Fibroblast of lung (primary cell): ENCODE measurements around the gene ELAVL1. TPM values are rescaled to one million over a fixed set of nuclear protein-coding genes. Genes with fewer than 3 reads are reported as not detected.

ENCODE experiments used
- DNase-seq, 2 donors: peaks; one replicate each; pipeline versions ENCODE4 v3.0.0 to v3.0.0-alpha.2; 2010; ENCODE audit warnings: low read depth in 2 of 2
- H2AFZ ChIP-seq: 2 replicates; pipeline ENCODE4 v1.5.1; 2012; ENCODE audit warnings: low read length, control low read depth, inconsistent platforms
- H3K27ac ChIP-seq: 2 replicates; pipeline ENCODE4 v1.5.1; 2011; ENCODE audit warnings: low read length, control low read depth; ENCODE audit not compliant: insufficient read depth
- H3K27me3 ChIP-seq: 2 replicates; pipeline ENCODE4 v1.5.1; 2011; ENCODE audit warnings: mild to moderate bottlenecking, low read length; ENCODE audit not compliant: control insufficient read depth, insufficient read depth
- H3K36me3 ChIP-seq: 2 replicates; pipeline ENCODE4 v1.5.1; 2011; ENCODE audit warnings: low read length; ENCODE audit not compliant: control insufficient read depth, insufficient read depth
- H3K4me1 ChIP-seq: 2 replicates; pipeline ENCODE4 v1.5.1; 2011; ENCODE audit warnings: low read length; ENCODE audit not compliant: control insufficient read depth, insufficient read depth; ENCODE audit errors: extremely low read depth
- H3K4me2 ChIP-seq: 2 replicates; pipeline ENCODE4 v1.5.1; 2011; ENCODE audit warnings: low read length, control low read depth; ENCODE audit not compliant: insufficient read depth; ENCODE audit errors: extremely low read depth
- H3K4me3 ChIP-seq, 4 experiments: fragments of 200-600 bp in 1 of 4; sonication (generic) in 1 of 4; replicated peaks in 1 of 4; 2 replicates each; pipeline ENCODE4 v1.5.1; 2011 to 2016; ENCODE audit warnings: low read length in 4 of 4, low read depth in 3 of 4, mild to moderate bottlenecking in 3 of 4, control low read depth in 2 of 4, inconsistent platforms in 1 of 4, mixed read lengths in 1 of 4; ENCODE audit not compliant: insufficient read depth in 1 of 4; ENCODE audit errors: control extremely low read depth in 1 of 4
- H3K79me2 ChIP-seq: 2 replicates; pipeline ENCODE4 v1.5.1; 2012; ENCODE audit warnings: mild to moderate bottlenecking, low read length, inconsistent platforms; ENCODE audit not compliant: control insufficient read depth, insufficient read depth
- H3K9ac ChIP-seq: 2 replicates; pipeline ENCODE4 v1.5.1; 2011; ENCODE audit warnings: mild to moderate bottlenecking, low read length, control low read depth; ENCODE audit not compliant: insufficient read depth
- H3K9me3 ChIP-seq: 2 replicates; pipeline ENCODE4 v1.5.1; 2012; ENCODE audit warnings: low read depth, low read length; ENCODE audit not compliant: control insufficient read depth, insufficient read depth
- H4K20me1 ChIP-seq: 2 replicates; pipeline ENCODE4 v1.5.1; 2011; ENCODE audit warnings: low read length; ENCODE audit not compliant: control insufficient read depth, insufficient read depth; ENCODE audit errors: extremely low read depth
- EZH2 ChIP-seq: IDR thresholded peaks from 2 replicates; pipeline ENCODE4 v1.5.1; 2012; ENCODE audit warnings: low read length, control low read depth, mild to moderate bottlenecking; ENCODE audit errors: missing control alignments
- polyA plus RNA-seq, 2 donors: library from polyadenylated mRNA; depleted of rRNA in 1 of 2; stranded (reverse) in 1 of 2; unstranded in 1 of 2; fragments of >200 nt; gene quantifications; 2 replicates each; pipeline ENCODE4 v1.2.1, GENCODE V29; 2011 to 2012; ENCODE audit warnings: missing spikeins in 1 of 2
- total RNA-seq: library from RNA; depleted of rRNA; stranded (reverse); fragments of >200 nt; gene quantifications from 2 replicates; pipeline ENCODE4 v1.2.1, GENCODE V29; 2014
- TF ChIP-seq, protein P1 (sequence below), 2 donors: IDR thresholded peaks in 1 of 2; conservative IDR thresholded peaks in 1 of 2; 1 replicate in 1 of 2; 2 replicates in 1 of 2; pipeline ENCODE4 v1.5.1; 2011 to 2012; ENCODE audit warnings: low read length in 2 of 2, control low read depth in 1 of 2, inconsistent platforms in 1 of 2, low read depth in 1 of 2, mild to moderate bottlenecking in 1 of 2

The ELAVL1 gene
- total and polyA plus RNA-seq, 2 donors (not counting 1 experiment from before 2014, with no cell fraction given), result 15.2 to 61.6 TPM

DNA sequence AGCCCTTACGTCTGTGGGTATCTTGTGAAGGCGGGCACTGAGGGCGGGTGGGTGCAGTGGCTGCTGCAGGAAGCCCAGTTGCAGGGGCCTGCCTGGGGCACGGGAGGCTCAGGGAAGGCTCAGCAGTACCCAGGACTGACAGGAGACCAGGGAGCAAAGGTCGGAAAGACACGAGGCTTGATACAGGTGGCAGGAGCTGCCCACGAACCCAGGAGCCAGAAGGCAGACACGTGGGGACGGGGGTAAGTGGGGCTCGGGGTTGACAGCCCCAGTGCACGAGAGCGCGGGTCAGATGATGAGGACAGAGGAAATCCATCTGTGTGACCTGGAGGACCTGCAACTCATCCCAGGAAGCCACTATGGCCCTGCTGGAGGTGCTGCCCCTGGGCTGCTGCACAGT is 25.3 kb downstream of the ELAVL1 start:
- no peak overlapping the region for H3K4me3 ChIP-seq
- TF ChIP-seq, protein P1, sequence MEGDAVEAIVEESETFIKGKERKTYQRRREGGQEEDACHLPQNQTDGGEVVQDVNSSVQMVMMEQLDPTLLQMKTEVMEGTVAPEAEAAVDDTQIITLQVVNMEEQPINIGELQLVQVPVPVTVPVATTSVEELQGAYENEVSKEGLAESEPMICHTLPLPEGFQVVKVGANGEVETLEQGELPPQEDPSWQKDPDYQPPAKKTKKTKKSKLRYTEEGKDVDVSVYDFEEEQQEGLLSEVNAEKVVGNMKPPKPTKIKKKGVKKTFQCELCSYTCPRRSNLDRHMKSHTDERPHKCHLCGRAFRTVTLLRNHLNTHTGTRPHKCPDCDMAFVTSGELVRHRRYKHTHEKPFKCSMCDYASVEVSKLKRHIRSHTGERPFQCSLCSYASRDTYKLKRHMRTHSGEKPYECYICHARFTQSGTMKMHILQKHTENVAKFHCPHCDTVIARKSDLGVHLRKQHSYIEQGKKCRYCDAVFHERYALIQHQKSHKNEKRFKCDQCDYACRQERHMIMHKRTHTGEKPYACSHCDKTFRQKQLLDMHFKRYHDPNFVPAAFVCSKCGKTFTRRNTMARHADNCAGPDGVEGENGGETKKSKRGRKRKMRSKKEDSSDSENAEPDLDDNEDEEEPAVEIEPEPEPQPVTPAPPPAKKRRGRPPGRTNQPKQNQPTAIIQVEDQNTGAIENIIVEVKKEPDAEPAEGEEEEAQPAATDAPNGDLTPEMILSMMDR (conservative IDR thresholded peaks at IDR 0.05 in 1 of 2, IDR thresholded peaks at IDR 0.05 in 1 of 2; ENCODE audit: low read depth in 1 of 2, low read length in 2 of 2), result no peak
- no peak for TF ChIP-seq EZH2
- H3K36me3 ChIP-seq, result peaks cover 23% of the 10 kb centered on the region
- H3K4me1 ChIP-seq, result peaks cover 2% of the 10 kb centered on the region
- H3K9ac ChIP-seq, result no peak overlapping the region
- no peak for DNase-seq
- H3K27ac ChIP-seq, result no peak overlapping the region
- H3K4me2 ChIP-seq, result no peak overlapping the region
- no peaks in the 10 kb centered on the region for H3K27me3 ChIP-seq
- no peaks in the 10 kb centered on the region for H4K20me1 ChIP-seq
- H3K9me3 ChIP-seq, result no peaks in the 10 kb centered on the region
- H2AFZ ChIP-seq, result no peak overlapping the region
- peaks cover 19% of the 10 kb centered on the region for H3K79me2 ChIP-seq

GRCh38 chr19:7979559-7979958 is 25.9 kb downstream of the ELAVL1 start:
- peaks cover 26% of the 10 kb centered on the region for H3K36me3 ChIP-seq
- no peak for DNase-seq
- no peaks in the 10 kb centered on the region for H4K20me1 ChIP-seq
- peaks cover 2% of the 10 kb centered on the region for H3K4me1 ChIP-seq
- no peak overlapping the region for H2AFZ ChIP-seq
- no peak overlapping the region for H3K4me3 ChIP-seq
- TF ChIP-seq, protein P1 (conservative IDR thresholded peaks at IDR 0.05 in 1 of 2, IDR thresholded peaks at IDR 0.05 in 1 of 2; ENCODE audit: low read depth in 1 of 2, low read length in 2 of 2), result no peak
- no peak for TF ChIP-seq EZH2
- peaks cover 15% of the 10 kb centered on the region for H3K79me2 ChIP-seq
- H3K27ac ChIP-seq, result no peak overlapping the region
- H3K9ac ChIP-seq, result no peak overlapping the region
- no peaks in the 10 kb centered on the region for H3K9me3 ChIP-seq
- no peaks in the 10 kb centered on the region for H3K27me3 ChIP-seq
- H3K4me2 ChIP-seq, result no peak overlapping the region

DNA sequence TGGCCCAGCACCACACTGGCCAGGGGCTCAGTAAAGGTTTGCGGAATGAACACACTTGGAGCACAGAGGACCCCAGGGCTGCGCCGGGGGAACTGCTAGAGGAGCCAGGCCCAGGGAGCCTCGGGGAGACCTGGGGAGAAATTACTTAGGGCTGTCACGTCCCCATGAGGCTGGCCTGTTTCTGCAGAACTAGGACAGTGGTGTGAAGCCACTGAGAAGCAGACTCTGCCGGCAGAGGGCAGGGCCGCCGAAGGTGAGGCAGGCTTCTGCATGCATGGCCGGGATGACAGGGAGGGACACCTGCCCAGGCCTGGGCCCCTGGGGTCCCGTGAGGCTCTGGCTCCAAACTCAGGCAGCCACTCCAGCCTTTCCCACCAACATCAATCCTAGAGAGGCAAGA is 26.4 kb downstream of the ELAVL1 start:
- no peak for DNase-seq
- Histone ChIP-seq H3K9ac (no peak overlapping the region), H3K27ac (no peak overlapping the region), H2AFZ (no peak overlapping the region), H3K36me3 (peaks cover 25% of the 10 kb centered on the region), H3K27me3 (no peaks in the 10 kb centered on the region), H4K20me1 (no peaks in the 10 kb centered on the region), H3K4me1 (peaks cover 2% of the 10 kb centered on the region), H3K4me2 (no peak overlapping the region), H3K4me3 (no peak overlapping the region), H3K79me2 (peaks cover 10% of the 10 kb centered on the region), H3K9me3 (no peaks in the 10 kb centered on the region)
- TF ChIP-seq, protein P1 (conservative IDR thresholded peaks at IDR 0.05 in 1 of 2, IDR thresholded peaks at IDR 0.05 in 1 of 2; ENCODE audit: low read depth in 1 of 2, low read length in 2 of 2), result no peak
- TF ChIP-seq EZH2, result no peak
